Kidney tubule cell (primary cell): Measurements from ENCODE around the gene GIGYF2.

Experiments
- DNase-seq: peaks from one replicate; pipeline ENCODE4 v3.0.0-alpha.2; 2018; ENCODE audit warnings: low spot score

GIGYF2 gene

DNA sequence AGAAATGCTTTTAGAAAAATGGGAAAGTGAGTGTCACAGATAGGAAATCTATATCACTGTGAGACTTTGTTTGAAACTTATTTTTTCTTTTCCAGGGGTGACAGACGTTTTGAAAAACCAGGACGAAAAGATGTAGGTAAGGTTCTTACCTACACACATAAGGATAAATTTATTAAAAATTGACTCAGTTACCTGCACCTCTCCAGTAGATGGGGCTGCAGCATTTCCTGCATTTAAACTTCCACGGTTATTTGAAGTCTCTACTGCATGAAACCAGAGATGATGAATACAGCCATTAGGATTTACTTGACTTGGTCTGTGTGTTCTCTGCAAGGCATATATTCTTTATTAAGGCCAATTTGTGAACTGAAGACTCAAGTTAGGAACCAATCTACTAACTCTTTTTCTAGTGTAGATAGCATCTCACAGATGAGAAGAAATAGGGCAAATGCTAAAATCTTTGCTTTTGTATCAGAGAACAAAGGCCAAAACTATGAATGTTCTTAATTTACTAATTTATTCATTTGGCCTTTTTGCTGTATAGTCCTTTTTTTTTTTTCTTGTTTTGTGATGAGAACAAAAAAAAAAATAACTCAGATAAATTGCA is 64.3 kb downstream of the GIGYF2 start:
- peak; percentile 70 for DNase-seq

DNA sequence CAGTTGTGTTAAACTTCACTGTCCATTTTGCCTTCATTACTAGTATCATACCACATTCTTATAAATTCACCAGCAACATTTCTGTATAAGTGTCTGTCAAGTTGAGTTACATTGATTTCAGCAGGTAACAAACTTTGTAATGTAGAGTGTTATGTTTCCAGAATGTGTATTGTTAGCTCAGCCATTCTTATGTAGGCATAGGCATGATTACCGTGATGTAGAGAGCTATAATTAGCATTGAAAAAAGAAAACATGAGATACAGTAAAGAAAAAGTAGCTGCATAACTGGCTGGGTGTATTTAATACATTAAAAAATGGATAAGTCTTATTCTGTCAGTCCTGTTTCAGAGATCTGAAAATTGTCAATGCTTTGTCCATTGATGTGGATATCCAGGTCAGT is 70.7 kb downstream of the GIGYF2 start:
- no peak for DNase-seq

DNA sequence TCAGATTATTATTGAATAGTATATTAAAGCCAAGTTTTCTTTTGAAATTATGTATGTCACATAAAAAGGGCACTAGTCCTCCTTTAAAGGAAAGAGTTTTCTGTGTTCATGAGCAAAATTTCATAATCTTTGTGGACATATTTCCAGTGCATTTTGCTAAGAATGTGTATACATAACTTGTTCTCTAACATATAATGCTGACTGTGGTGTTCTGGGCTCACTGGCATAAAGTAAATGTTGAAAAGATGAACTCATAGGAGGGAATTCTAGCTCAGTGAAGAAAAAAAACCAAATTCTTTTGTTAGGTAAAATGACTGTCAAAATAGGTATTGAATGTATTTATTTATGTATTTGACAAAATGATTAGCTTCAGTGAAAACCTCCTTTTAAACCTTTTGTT is 73.1 kb downstream of the GIGYF2 start:
- DNase-seq, result no peak

DNA sequence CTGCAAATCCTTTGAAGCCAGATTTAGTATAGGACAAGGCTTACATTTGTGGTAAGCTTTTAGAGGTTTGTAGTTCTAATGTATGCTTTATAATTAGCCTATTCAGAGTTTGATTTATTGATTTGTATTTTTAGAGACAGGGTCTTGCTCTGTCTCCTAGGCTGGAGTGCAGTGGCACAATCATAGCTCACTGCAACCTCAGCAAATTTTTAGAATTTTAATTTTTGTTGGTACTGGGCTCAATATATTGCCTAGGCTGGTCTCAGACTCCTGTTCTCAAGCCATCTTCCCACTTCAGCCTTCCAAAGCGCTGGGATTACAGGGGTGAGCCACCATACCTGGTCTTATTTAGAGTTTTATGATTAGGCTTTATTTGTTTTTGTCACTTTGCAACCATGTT is 74.7 kb downstream of the GIGYF2 start:
- no peak for DNase-seq

DNA sequence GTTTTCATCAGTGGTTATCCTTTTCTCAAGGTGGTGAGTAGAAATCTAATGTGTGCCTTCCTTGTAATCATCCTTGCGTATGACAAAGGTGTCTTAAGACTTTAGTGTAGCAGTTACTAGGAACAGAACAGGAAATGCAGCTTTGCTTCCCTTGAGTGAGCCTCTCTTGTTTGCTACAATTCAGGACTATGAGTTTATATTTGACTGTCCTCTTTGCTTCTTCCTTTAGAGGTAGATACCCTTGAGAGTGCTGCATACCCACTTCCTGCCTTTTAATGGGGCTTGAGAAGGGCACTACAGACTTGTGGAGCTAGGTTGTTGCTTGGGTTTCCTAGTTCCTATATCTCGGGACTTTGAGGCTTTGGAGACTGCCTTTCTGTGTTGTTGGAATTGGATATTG is 75.4 kb downstream of the GIGYF2 start:
- DNase-seq, result peak; percentile 20

DNA sequence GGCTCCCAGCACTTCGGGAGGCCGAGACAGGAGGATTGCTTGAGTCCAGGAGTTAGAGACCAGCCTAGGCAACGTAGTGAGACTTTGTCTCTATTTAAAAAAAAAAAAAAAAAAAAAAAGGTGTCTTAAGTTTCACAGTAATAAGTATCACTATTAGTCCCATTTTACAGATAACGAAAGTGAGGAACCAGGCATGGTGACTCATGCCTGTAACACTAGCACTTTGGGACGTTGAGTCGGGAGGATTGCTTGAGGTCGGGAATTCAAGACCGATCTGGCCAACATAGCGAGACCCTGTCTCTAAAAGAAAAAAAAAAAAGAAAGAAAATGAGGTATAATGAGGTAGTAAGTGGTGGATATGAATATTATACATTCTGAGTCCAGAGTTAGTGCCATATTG is 76.7 kb downstream of the GIGYF2 start:
- no peak for DNase-seq

DNA sequence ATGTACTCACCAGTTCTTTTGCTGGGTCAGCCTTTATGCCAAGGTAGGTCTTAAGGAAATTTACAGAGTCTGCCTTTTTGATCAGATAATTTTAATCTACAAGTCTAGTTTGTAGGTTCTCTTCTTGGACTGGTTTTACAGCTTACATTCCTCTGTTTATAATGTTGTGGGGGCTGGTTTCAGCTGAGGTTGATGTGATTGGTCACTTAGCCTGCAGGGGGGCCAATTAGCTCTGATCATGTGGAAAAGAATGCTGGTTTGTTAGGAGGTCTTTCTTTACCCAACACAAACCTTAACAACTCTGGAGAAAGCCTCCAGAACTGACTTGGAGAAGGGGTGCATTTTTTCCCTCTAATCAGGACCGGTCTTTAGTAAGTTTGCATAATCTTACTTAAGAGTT is 79.3 kb downstream of the GIGYF2 start, which contains the start of gene KCNJ13:
Gene KCNJ13 (minus strand): TSS at position 131 of the 400 bp plus-strand sequence. CDS start 5,203 bp downstream, outside the sequence.
- peak; percentile 6 for DNase-seq

DNA sequence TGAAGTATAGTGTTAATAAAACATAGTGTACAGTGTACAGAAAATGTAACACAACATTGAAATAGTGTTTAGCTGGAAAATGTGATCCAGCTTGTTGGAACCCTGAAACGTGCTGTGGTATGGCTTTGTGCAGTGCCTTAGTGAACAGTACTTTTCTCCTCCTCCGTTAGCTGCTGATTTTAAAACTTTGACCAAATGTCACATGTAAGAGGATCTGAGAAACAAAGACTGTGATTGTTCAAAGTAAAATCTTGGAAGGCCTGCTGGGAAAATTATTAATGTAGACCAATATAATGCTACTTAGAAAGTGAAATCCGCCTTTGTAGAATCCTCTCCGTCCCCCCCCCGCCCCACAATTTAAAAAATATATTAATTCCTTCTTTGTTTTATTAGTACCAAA is 80.1 kb downstream of the GIGYF2 start:
- no peak for DNase-seq

DNA sequence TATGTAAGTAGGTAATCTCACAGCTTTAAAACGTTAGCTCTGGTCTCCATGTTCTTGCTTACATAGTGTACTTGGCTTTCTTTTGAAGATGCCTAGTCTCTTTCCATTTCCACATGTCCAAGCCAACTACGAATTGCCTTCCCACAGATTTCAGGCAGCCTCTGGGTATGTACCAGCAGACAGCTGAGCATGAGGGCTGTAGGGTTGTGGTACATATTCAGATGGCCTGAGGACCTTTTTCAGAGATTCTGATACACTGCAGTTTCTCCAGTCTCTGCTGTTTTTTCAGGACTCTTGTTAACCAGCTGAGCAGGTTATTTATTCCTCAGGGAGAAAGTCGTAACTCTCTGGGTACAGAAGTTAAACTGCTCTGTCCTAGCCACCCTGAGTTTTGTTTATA is 82.3 kb downstream of the GIGYF2 start:
- DNase-seq, result no peak

DNA sequence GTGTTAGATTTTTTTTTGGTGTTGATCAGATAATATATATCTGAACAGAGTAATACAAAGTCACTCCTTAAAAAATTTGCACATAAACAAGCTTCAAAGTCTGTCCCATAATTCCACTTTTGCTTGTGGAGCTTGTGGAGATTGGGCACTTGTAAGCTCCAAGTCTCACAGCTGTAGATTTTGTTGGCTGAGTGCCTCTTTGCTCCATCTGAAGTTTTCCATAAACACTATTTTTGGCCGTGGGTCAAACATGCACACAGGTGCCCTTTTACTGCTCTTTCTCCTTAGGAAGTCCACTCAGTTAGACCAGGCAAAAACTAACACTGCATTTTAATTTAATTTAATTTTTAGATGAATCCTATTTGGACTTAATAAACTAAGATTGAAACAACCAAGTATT is 82.8 kb downstream of the GIGYF2 start:
- DNase-seq, result no peak

DNA sequence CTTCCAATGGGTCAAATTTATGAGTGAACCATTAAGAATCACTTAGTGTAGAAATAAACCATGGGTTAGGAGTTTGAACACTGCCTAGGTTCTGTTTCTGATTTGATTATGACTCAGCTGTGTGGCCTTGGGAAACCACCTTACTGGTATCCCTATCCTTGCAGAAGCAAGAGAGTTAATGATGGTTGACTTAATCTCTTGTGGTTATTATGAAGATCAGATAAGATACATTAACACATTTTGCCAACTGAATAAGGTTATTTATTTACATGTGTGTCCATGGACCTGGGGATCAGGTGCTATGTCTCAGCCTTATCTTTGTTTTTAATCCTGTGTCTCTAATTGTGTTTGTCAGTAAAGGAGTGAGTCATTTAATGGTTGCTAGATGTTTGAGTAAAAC is 84.6 kb downstream of the GIGYF2 start:
- peak; percentile 97 for DNase-seq

DNA sequence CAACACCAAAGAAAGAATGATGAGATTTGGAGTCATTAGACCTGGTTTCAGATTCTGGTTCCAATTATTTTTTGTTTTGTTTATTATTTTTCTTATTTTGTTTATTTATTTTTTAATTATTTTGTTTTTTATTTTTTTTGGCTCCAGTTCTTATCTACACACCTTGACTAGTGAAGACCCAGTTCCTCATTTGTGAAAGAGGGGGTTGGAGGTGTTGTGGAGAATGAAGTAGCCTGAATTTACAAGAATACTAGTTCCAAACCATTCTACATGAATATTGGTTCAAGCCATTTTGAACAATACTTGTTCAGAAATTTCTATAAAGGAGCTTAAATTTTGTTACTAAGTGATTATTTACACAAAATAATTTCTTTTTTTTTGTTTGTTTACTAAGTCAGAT is 86.1 kb downstream of the GIGYF2 start:
- DNase-seq, result no peak

DNA sequence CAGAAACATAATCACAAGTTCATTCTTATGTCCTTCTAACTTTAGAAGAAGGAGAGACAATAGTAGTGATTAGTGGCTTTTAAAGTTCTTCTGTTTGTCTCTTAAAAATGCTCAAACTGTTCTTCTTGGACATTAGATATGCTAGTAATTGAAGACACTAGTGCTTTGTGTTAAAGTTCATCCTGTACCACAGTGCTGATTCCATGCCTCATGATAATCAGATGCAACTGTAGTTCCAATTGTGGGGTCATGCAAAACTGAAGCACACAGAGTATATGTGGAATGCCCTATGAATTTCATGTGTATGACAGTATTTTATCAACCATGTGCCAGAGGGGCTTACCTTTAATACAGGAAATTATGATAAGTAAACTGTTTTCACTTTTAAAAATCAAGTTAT is 90.7 kb downstream of the GIGYF2 start:
- DNase-seq, result no peak

DNA sequence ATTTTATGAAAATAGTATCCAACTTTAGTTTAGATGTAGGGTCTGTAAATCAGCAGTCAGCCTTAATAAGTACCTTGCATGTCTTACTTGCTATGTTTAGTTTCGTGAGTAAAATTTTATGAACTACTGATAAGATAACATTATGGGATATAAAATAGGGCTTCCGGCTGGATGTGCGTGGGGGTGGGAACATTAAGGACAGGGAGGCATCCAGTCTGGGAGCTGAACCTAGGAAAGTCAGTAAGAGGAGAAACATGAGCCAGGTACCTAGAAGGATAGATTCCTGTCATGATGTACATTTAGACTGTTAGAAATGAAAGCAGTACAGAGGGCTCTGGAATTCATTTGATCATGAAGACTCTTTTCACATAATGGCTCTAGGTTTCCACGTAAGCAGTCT is 92.0 kb downstream of the GIGYF2 start:
- DNase-seq, result no peak

DNA sequence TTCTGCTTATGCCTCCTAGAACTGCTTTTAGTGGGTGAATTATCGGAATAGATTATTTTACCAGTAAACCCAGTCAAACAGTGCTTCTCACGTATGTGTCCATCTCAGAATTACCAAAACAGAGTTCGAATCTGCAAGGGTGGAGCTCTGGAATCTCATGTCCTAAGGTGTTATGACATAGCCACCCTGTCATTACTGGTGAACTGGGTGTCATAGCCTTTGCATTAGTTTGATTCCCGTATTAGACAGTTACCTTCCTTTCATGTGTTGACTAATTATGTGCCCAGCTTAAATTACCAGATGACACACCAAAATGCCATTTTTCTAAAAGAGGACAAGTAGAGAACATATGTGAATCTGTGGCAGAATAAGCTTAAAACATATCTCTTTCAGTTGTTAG is 94.4 kb downstream of the GIGYF2 start:
- DNase-seq, result no peak

DNA sequence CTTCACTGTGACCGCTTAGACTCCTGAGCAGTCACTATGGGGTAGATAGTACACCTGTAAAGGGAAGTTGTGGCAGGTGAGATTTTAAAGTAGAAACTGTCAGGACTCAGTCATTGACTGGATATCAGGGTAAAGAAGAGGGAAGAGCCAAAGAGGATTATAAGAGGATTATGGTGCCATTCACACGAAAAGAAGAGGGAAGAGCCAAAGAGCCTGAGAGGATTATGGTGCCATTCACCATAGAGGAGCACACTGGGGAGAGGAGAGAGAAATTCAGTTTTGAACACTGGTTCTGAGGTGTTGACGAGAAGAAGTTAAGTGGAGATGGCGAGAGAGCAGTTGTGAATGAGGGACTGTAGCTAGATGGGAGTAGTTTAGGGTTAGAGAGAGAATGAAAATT is 96.1 kb downstream of the GIGYF2 start:
- no peak for DNase-seq

DNA sequence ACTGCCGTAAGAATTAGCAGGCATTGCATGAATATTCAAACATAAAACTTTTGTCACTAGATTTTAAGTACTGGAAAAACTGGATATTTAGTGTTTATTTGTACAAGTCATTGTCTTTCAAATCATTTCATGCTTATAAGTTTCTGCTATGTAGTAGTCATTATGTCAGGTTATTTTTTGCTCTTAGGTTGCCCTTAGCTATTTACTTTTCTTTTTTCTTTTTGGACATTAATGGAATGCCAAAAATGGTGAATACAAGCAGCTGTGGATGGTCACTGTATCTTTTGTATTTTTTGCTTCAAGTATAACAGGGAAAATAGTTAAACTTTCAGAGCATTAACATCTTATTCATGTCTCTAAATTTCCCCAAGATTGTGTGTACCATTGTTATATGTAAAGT is 97.8 kb downstream of the GIGYF2 start:
- no peak for DNase-seq

DNA sequence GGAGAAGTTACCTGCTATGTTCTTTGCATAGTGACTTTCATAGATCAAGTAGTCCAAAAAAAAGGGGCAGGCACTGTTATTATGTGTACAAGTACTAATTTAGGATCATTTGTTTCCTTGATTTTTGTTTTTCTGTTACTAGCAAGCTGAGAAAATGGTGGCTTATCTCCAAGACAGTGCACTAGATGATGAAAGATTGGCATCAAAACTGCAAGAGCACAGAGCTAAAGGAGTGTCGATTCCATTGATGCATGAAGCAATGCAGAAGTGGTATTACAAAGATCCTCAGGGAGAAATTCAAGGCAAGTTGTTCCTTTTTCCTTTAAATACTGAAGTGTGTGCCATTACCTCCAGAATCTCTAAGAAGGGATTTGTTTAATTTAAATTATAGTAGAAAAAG is 98.8 kb downstream of the GIGYF2 start:
- no peak for DNase-seq

DNA sequence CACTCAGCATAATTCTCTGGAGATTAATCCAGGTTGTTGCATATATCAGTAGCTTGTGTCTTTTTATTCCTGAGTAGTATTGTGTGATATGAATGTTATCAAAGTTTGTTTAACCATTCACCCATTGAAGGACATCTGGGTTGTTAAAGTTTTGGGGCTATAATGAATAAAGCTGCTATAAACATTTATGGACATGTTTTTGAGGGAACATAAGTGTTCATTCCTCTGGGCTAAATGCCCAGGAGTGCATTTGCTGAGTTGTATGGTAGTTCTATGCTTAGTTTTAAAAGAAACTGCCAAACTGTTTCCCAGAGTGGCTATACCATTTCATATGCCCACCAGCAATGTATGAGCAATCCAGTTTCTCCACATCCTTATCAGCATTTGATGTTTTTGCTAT is 101.1 kb downstream of the GIGYF2 start:
- no peak for DNase-seq

DNA sequence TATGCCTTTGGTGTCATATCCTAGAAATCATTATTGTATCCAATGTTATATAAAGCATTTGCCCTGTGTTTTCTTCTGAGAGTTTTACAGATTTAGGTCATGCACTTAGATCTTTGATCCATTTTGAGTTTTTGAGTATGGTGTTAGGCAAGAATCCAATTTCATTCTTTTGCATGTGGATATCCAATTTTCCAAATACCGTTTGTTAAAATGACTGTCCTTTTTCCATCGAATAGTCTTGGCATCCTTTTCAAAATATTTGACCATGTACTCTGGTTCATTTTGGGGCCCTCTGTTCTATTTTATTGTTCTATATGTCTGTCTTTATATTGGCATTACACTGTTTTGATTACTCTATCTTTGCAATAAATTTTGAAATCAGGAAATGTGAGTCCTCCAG is 103.0 kb downstream of the GIGYF2 start:
- DNase-seq, result no peak

DNA sequence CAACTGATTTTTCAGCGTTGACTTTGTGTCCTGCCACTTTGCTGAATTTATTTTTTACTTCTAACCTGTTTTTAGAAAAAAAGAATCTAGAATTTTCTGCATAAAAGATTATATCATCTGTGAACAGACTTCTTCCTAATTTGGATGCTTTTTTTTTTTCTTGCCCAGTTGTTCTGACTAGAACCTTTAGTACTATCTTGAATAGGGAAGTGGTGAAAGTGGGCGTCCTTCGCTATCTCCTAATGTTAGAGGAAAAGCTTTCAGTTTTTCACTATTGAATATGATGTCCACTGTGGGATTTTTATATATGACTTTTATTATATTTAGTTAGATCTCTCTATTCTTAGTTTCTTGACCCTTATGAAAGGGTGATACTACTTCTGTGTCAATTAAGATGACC is 105.0 kb downstream of the GIGYF2 start:
- DNase-seq, result no peak

DNA sequence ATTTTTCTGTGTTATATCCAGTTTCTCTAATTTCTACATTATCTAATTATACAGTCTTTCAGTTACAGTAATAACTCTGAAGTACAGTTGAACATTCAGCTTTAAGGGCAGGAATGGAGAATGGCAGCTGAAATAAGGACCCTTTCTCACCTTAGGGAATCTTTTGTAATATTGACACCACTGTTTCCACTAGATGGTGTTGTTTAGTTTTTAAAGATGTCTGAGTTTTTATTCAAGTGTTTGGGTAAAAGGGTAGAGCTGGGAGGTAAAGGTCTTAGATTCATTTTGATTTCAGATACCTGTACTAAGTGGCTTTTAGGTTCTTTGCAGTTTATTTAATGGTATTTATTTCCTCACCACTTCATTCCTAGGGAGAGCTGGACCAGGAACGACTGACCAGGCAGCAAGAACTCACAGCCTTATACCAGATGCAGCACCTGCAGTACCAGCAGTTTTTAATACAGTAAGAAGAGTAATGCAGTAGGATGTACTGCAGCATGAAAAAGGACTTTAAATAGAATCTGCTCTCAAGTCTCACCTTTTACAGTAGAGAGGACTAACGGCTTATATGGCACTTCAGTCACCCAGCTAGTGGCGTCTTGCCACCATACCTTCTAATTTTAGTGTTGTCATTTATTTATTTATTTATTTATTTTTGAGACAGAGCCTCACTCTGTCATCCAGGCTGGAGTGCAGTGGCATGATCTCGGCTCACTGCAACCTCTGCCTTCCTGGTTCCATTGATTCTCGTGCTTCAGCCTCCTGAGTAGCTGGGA is 112.4 kb downstream of the GIGYF2 start:
- no peak for DNase-seq

DNA sequence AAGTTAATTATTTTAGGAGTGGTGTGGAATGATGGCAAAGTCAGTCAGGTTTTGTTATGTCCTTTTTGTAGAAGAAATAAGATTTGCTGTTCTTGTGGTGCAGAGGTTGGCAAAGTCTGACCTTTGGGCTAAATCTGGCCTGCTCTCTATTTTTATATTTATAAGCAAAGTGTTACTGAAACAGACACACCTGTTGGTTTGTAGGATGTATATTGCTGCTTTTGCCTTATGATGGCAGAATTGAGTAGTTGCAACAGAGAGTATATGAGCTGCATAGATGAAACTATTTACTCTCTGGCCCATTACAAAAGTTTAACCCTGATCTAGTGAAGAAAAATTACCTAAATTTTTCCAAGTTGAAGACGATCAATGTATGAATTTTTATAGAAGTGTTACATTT is 113.3 kb downstream of the GIGYF2 start:
- DNase-seq, result no peak

DNA sequence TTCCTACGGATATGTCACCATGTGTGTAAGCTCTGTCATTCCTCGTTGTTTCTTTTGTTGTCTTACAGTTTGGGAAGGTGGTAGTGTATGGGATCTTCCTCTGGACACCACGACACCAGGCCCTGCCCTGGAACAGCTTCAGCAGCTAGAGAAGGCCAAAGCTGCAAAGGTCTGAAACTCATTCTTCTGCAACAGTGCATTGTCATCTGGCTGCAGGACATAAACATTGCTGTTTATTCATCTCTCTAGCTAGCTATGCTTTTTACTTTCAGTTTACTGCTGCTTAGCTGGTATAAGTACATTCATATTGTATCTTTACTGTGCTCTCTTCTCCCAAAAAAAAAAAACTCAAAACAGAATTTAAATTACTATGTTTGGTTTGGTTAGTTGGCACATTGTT is 118.4 kb downstream of the GIGYF2 start:
- no peak for DNase-seq
